C4-2B (cell line): ENCODE measurements around the gene IL1RL1.

Experiments
- CTCF ChIP-seq: fragments of 450-650 bp; conservative IDR thresholded peaks from 2 replicates; pipeline ENCODE4 v1.5.1; 2017; ENCODE audit warnings: mild to moderate bottlenecking
- ZFX ChIP-seq: fragments of 450-650 bp; IDR thresholded peaks from 2 replicates; pipeline ENCODE4 v1.6.1; 2017

- no peak for TF ChIP-seq CTCF
- TF ChIP-seq ZFX, result no peak
Observed at GRCh38 chr2:102276549-102277201, 34.7 kb upstream of the IL1RL1 start.
